Measurements from ENCODE around the gene SIRPB2.

SIRPB2 gene

DNA sequence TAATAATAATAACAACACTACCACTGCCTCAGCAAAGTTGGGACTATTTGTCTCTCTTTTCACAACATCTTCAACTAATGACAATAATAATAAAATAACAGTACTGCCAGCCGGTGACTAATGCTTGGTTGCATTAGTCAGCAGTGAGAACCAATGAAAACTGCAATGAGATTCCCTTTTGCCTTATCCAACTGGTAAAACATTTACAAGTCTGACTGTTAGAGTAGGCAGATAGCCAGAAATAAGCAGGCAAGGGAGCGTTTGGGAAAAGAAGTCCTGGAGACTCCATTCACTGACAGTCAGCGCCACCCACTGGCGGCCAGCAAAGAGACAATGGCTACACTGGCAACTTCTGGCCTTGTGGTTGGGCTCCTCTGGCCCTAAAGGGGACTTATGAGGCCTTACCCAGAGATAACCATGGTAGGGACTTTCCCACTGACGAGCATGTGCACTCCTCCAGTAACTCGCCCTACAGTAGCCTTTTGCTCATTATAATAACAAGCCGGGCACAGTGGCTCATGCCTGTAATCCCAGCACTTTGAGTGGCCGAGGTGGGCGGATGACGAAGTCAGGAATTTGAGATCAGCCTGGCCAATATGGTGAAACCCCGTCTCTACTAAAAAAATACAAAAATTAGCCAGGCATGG lies 21.2 kb downstream of the SIRPB2 start:
- DNase-seq, result peak; percentile 24

DNA sequence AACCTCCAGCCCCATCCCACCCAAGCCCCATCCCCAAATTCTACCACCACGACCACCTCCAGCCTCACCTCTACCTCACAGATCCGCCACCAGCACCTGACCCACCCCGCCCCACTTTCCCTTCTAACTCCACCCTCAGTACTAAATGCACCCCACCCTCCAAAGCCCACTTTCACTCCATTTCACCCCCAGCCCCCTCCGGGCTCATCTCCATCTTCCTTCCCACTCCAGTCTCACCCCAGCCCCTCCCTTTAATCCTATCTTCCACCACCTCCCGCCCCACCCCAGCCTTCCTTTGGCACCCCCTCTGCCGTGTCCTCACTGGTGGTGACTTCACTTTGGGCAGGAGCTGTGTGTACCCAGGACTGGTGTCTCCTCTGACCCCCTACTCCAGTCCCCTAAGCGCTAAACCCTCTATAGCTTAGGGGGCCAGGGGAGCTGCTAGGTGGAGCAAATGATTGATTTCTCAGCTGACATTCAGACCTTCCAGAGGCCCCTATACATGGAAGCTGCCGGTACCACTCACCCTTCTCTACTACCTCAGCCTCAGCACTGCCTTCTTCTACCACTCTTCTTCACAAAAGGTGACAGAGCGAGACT lies 21.8 kb downstream of the SIRPB2 start:
- DNase-seq, result no peak

DNA sequence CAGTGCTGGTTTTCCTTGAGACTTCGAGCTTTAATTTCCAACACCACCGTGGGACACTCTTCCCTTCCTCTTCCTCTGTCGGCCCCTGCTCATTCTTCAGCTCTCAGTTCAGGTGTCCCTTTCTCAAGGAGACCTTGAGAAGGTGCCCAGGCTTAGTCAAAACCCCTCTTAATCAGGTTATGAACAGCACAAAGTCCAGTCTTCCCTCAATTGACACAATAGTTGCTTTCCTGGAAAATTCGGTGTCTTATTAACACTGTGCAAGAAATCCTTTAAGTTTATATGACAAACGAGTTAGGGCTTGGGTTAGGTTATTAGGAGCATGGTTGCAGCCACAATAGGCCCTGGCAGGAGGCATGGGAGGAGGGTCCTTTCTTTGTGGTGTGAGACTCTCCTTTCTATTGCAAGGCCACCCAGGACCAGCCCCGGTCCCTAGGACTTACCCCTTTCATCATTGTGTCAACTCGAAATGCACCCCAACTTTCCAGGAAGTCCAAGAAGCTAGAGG lies 23.0 kb downstream of the SIRPB2 start:
- no peak for DNase-seq

DNA sequence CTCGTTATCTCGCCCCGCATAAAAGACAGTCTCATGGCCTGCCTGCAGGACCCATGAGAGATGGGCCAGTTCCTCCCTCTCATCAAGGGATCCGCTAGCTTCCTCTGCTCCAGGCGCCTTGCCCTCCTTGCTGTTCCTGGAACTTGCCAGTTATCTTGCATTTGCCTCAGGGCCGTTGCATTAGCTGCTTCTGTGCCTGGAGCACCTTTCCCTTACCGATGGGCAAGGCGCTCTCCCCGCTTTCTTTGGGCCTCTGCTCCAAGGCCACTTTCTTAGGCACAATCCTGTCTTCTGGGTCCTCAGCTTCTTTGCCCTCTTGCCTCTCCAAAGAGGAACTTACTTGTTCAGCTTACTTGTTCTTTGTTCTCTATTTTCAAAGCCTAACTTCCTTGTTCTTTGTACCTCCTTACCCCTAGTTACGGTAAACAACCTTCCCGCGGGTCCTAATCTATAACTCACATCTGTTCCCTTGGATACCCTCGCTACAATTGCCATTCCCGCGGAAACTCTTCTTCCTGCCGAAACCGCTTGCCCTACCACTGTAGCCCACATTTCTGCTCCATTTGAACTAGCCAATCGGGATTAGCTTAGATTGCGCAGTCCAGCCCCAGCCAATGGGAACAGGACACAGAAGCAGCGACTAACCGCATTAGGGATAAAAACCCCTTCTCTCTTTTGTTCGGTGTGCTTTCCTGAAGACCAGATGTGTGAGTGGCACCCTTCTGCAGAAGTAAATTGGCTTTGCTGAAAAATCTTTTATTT lies 23.7 kb downstream of the SIRPB2 start:
- peak; percentile 97 for DNase-seq

DNA sequence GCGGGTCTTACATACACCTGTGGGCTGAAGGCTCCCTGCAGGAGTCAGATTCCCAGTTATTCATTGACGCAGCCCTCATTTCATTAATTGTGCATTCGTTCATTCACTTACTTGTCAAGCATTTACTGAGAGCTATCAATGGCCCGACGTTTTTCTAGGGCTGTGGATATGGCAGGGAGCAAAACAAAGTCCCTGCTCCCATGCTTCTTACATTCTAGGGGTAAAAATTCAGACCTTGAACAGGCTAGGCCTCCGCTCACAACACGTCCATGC lies 24.2 kb downstream of the SIRPB2 start:
- DNase-seq, result no peak

DNA sequence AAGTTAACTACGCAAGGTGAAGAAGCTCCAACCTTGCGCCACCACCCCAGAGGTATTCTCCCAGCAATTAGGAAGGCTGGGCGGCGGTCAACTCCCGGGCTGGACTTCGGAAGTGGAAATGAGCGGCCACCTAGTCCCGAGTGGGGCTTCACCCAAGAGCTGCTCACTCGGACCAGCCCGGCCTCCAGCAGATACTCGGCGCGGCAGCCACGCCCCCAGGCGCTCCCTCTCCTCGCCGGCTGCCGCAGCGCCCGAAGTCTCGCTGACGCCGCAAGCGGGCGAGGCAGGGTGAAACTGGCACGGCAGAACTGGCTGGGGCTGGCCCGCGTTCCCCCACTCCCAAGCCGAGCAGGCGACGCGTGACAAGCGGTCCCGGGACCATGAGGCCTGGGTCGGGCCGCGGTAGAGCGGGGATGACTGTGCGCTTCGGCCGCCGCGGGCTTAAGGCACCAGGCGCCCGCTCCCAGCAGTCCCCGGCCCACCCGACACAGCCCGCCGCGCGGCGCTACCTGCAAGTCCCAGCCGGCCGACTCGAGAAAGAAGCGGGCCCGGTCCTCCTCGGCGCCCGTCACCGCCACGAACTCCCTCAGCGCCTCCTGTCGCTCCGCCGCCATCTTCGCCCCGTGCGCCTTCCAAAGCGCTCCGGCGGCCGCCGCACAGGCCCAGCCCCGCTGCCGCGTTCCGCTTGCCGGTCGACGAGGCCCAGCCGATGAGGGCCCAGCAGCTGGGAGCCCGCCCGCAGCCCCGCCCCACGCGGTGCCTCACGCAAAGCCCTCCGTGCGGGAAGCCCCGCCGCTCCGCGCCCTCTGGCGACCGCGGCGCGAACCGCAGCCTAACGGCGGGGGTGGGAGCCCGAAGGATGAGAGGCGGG lies 24.8 kb downstream of the SIRPB2 start, which contains the start of gene NSFL1C:
Gene NSFL1C, minus strand, starts transcription at position 639 of the 871 bp plus-strand sequence. Its CDS starts 25 bp downstream, at position 614.
- peak; percentile 93 for DNase-seq

DNA sequence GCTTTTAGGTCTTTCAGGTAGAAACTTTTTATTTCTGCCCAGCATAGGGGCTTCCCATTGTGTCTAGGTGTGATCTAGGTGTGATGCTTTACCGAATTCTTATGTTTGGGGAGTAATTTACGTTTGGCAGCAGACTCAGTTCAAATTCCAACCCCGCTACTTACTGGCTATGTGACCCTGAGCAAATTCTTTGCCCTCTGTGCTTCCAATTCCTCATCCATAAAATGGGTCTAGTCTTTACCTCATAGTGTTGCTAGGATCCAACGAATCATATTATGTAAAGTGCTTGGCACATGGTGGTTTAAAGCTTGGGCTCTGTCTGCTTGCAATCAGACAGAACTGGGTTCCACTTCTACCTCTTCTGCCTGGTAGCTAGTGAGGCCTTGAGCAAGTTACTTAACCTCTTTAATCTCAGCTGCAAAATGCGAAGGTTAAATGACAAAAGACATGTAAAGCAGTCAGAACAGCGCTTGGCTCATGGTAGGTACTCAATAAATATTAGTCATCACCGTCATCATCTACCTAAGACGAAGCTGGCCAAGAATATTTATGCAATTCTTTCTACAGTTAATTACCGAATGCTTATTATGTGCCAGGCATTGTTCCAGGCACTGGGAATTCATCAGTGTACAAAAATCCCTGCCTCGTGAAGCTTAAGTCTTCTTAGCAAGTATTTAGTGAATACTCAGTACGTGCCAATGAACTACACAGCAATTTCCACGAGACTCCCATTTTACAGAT lies 25.6 kb downstream of the SIRPB2 start:
- no peak for DNase-seq

DNA sequence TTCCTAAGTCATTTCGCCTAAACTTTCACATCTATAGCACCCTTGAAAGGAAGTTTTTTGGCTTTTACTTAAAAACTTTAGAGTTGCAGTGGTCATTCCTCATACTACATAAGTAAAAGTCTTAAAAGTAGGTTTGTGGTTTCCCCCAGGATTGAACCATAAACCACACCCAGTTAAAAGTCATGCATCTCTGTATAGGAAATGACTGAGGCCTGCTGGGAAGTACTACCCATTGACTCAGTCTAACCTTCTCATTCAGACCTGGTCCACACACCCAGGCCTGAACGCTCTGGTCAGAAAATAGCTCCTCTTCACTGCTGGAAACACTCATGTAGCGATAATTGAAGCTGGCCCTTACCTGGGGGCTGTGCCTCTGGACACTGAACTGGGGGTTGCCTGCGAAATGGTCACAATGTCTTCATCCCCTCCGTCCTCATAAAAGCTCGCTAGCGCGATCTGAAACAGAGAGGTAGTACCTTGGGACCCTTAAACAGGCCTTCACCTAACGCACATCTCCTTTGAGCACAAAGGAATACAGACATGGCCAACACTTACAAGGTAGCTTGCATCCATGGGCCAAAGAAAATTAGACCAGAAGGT lies 27.1 kb downstream of the SIRPB2 start:
- DNase-seq, result no peak

DNA sequence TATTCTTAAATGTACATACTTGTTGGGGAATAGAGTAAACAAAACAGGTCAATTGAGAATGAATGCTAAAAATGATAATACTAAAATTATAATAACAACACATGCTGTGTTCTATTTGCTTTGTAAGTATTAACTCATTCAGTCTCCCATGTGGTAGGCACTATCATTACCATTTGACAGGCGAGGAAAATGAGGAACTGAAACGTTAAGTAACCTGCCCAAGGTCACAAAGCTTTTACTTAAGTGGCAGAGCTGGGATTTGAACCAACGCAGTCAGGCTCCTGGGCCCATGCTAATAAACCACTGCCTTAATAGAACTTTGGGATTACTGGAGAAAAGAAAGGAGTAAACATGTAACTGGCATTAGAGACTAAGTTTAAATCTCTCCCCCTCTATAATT lies 28.4 kb downstream of the SIRPB2 start:
- DNase-seq, result no peak

DNA sequence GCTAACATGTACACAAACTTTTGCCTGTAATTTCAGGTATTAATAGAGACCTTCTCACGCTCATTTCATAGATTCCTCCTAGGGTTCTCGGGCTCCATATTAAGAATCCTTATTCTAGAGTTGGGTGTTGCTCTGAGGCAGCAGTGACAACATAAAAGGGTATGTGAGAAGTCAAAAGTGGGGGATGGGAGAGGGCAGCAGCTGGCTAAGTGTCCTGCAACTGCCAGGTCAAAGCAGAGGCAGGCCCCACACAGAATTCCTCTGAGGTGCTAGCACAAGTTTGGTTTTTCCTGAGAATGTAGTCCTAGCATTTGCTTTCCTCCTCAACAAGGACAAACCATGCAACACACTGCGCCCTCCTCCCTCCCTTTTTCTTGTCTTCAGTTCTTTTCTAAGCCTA lies 29.2 kb downstream of the SIRPB2 start:
- DNase-seq, result no peak

DNA sequence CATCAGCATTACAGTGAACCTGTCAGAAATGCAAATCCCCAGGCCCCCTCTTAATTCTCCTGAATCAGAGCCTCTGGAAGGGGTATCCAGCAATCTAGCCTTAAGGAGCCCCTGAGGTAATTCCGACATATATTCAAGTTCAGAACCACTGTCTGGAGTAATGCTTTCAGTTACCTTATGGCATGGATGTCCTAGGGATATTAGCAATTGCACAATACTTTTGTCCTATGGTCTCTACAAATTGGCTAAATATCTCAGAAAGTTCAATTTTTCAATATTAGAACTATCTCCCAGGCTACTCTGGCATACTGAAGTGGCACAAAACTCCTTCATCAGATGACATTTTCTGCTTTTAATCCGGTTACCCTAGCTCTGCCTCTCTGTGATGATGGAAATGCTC lies 30.9 kb downstream of the SIRPB2 start:
- no peak for DNase-seq

DNA sequence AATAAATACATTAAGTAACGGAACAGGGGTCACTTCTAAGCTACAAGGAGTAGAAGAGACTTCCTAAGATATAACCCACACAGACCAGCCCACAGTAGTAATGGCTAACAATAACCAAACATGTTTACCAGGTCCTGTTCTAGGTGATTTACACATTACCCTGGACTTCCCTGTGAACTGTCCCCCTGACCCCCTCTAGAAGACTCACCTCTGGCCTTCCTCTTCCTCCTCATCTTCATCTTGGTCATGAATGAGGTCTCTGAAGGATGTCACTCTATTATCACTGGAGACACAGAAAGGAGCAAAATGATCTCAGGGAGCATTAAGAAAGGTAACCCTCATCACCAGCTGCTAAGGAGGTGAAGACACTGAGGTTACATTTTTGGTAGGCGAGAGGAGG lies 33.2 kb downstream of the SIRPB2 start:
- no peak for DNase-seq

DNA sequence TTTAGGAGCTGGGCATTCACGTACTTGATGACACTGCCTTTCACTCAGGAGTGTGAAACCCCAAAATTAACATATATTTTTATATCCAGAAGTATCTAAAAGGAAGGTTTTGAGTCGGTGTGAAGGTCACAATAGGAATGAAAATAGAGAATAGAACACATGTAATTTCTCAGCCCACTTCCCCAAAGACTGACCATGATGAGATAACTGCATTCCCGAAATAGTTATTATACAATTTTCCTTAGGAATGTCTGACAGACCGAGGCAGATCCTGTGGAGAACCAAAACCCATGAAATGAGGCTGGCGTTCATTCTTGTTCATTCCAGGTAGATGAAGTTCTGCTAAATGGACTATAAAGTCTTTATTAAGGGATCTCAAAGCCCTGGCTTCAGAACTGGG lies 34.9 kb downstream of the SIRPB2 start:
- DNase-seq, result no peak

DNA sequence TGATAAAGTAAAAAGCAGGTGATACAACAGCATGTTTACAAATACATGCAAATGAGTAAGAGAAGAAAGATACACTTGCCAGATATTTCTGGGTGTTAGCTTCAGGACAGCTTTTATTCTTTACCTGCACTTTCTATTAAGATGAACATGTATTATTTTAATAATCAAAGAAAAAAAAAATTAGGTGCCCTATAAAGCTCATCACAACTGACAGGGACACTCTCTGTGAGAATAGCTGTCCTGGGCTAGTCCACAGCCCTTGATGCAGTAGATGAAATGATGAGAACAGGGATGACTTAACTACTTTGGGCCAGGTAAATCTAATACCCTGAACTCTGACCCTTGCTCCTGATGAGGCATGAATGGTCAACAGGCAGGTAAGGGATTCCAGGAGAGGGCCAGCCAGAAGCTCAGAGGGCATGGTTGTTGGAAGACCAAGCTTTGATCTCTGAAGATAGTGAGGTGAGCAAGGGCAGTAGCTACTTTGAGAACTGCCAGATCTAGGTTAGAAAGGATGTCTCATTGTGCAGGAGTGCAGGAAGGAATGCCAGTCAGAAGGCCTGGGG lies 40.2 kb downstream of the SIRPB2 start:
- DNase-seq, result no peak

DNA sequence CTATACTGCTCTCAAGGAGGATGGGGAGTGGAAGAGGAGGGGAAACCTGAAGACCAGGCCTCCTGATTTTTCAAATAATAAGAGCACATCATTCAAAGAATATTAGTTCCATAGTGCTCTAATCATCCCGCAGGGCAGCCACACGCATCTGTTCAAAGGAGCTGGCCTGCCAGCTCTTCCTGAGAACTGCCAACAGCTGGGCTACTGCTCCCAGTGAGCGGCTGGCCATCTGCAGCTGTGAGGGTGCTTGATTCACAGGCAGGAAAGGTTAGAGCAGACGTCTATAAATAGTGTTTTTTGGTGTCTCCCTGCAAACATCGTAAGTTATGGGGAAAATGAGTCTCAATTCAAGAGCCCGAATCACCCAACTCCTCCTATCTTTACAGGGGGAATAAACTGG lies 41.9 kb downstream of the SIRPB2 start:
- no peak for DNase-seq

DNA sequence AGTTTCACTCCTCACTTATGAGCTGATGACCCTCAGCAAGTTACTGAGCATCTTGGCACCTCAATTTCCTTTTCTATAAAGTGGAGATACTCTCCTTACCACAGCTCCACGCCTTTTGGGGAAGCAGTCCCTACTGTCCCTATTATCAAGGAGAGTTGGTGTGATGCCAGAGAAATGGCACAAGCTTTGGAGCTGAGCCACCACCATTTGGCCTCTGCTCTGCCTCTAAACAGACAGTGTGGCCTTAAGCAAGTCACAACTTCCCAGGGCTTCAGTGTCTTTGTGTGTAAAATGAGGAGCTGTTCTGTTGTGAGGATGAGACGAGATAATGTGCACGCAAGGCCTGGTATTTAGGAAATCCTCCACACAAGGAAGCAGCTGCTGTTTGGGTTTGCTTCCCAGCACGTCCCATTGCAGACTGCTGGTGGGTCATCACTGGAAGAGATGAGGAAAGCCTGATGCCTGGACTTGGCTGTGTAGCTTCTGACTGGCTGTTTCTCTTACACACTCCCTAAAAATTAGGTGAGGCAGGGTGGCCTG lies 43.1 kb downstream of the SIRPB2 start:
- no peak for DNase-seq

DNA sequence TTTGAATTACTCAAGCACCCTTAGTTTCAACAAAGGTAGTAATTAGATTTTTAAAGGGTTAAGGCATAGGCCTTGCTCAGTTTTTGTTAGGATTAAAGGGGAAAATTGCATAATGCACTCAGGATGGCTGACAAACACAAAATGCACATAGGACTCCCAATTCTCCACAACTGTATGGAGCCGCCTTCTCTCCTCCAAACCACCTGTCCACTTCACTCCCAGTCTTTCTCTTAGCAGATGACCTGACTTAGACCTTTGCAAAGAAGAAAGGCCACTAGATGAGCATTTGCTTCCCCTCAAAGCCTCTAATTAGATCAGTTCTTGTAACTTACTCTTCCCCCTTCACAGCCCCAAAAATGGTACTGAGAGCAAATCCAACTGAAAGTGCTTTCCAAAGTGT lies 44.7 kb downstream of the SIRPB2 start:
- DNase-seq, result no peak

DNA sequence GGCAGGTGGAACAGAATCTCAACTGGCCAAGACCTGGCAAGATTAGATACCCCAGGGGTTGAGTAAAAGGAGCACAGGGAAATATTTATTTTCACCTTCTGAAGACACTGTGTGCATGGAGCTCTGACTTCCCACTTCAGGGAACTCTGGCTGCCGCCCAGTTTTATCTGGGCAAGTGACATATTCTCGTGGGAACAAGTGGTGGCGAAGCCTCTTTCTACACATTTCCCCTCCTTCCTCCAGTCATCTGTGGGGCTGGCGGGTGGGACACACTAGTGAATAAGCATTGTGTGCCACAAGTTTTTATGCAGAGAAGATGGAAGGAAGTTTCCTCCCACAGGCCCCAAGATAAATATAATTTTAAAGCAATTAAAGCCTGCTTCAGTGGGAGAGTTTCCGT lies 48.1 kb downstream of the SIRPB2 start:
- DNase-seq, result no peak

DNA sequence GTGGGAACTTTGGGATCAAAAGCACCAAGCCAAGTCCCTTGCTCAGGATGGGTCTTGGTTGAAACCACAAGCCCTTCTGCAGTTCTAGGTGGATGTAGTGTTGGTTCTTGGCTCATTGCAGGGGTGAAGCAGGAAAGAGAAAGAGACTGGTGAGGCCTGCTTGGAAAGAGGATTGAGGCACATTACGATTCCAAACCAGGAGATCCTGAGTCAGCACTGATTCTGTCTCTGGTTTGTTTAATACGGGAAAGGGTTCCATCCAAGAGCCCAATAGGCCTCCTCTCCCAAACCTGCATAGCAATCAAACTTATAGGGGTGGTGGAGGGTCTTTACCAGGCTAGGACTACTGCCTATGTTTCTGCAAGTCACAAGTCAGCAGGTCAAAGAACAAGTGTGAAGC lies 48.9 kb downstream of the SIRPB2 start:
- no peak for DNase-seq

DNA sequence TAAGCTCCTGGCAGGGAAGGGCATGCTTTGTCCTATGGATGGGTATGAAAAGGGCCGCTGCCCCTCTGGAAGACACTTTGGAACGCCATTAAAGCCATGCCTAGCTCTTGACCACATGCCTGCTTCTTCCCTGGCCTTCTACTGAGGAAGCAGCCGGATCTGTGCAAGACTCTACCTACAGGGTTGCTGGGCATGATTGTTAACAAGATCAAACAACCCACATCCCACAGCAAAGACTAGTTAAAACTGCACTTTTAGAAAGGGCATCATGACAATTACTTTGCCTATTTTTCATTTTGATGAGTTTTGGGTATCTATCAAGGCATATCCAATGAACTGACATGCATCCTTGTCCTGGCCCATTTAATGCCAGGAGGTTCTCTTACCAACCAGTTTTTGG lies 50.1 kb downstream of the SIRPB2 start:
- no peak for DNase-seq

DNA sequence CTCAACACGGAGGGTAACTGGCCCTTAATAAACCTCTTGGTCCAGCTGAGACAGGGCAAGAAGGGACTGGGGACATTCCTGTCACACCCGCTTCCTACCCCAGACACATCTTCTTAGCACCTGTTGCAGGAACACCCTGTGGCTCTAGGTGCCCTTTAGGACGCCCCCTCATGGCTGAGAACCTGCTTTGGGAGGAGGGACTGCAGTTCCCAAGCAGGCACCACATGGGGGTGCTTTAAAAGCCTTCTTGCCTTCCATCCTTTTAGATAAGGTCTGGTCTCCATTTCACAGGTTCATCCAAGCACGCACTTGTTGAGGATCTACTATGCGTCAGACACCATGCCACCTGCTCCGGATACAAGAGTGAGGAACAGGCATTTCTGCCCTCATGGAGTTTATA lies 51.2 kb downstream of the SIRPB2 start:
- no peak for DNase-seq

DNA sequence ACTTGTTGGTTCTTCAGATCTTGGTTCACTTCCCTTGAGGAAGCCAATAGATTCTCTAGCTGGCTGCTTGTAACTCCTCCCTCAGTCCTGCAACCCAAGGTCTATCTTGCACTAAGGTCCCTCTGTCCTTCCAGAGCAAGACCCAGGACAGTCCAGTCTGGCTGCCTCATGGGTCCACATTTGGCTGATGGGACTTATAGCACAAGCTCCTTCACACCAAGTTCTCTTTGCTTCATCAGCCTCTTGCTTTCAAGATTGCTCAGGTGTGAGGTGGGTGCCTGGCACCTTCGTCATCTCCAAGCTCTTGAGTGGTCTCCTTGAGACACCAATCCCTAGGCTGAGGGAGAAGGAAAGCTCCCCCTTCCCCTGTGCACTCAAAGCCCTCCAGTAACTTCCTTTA lies 52.9 kb downstream of the SIRPB2 start:
- peak; percentile 2 for DNase-seq
